ENCODE data around the gene USH2A. TPM values are rescaled to one million over a fixed set of nuclear protein-coding genes. Genes with fewer than 3 reads are reported as not detected.

Gene USH2A
- total and polyA plus RNA-seq, 12 donors, result 0.03 to 1.9 (median 0.16) TPM; not detected in 3

GRCh38 chr1:215647738-215648137 is 775.5 kb downstream of the USH2A start:
- intact Hi-C loops (cut with DNase I), result no loop called here
- WGBS, 4 donors, result 62 to 70% (median 65%) methylated on average over 3 of the region's 3 CpGs
- DNase-seq, result no peak
- Histone ChIP-seq H3K36me3 (replicated peaks in 1 of 2) (no peaks in the 10 kb centered on the region), H3K4me1 (replicated peaks in 1 of 2) (no peaks in the 10 kb centered on the region), H3K9me3 (replicated peaks in 1 of 3) (no peaks in the 10 kb centered on the region), H3K4me3 (no peak overlapping the region), H3K27me3 (no peaks in the 10 kb centered on the region), H3K27ac (no peak overlapping the region)
- TF ChIP-seq POLR2A (IDR thresholded peaks at IDR 0.05) (no peak), CTCF (IDR thresholded peaks at IDR 0.05) (no peak)

GRCh38 chr1:215645861-215646260 is 777.4 kb downstream of the USH2A start:
- TF ChIP-seq CTCF (IDR thresholded peaks at IDR 0.05) (no peak), POLR2A (IDR thresholded peaks at IDR 0.05) (no peak)
- no peaks in the 10 kb centered on the region for H3K36me3 ChIP-seq (replicated peaks in 1 of 2)
- H3K4me1 ChIP-seq (replicated peaks in 1 of 2), result no peaks in the 10 kb centered on the region
- H3K27me3 ChIP-seq, result no peaks in the 10 kb centered on the region
- H3K4me3 ChIP-seq, result no peak overlapping the region
- no peaks in the 10 kb centered on the region for H3K9me3 ChIP-seq (replicated peaks in 1 of 3)
- no peak for DNase-seq
- intact Hi-C loops (cut with DNase I), result no loop called here
- 88 to 94% (median 92%) methylated on average over 2 of the region's 2 CpGs for WGBS, 4 donors
- no peak overlapping the region for H3K27ac ChIP-seq

- H3K36me3 ChIP-seq (replicated peaks in 1 of 2), result no peaks in the 10 kb centered on the region
- DNase-seq, result no peak
- no peak overlapping the region for H3K4me3 ChIP-seq
- TF ChIP-seq CTCF (IDR thresholded peaks at IDR 0.05), result no peak
- TF ChIP-seq POLR2A (IDR thresholded peaks at IDR 0.05), result no peak
- 85 to 89% (median 86%) methylated on average over 4 of the region's 4 CpGs for WGBS, 4 donors
- H3K27me3 ChIP-seq, result no peaks in the 10 kb centered on the region
- no peaks in the 10 kb centered on the region for H3K9me3 ChIP-seq (replicated peaks in 1 of 3)
- no peaks in the 10 kb centered on the region for H3K4me1 ChIP-seq (replicated peaks in 1 of 2)
- intact Hi-C loops (cut with DNase I), result no loop called here
- H3K27ac ChIP-seq, result no peak overlapping the region
These were observed 778.1 kb downstream of the USH2A start for GRCh38 chr1:215645182-215645581.

- Histone ChIP-seq H3K27me3 (no peaks in the 10 kb centered on the region), H3K4me1 (replicated peaks in 1 of 2) (no peaks in the 10 kb centered on the region), H3K4me3 (no peak overlapping the region), H3K27ac (no peak overlapping the region), H3K9me3 (replicated peaks in 1 of 3) (no peaks in the 10 kb centered on the region), H3K36me3 (replicated peaks in 1 of 2) (no peaks in the 10 kb centered on the region)
- intact Hi-C loops (cut with DNase I), result no loop called here
- no peak for DNase-seq
- no peak for TF ChIP-seq CTCF (IDR thresholded peaks at IDR 0.05)
- TF ChIP-seq POLR2A (IDR thresholded peaks at IDR 0.05), result no peak
- WGBS, 4 donors, result 82 to 84% (median 83%) methylated on average over 4 of the region's 4 CpGs
These were observed 779.5 kb downstream of the USH2A start for GRCh38 chr1:215643592-215644321.

Data from adrenal gland (tissue), 12 donors.